Inflammatory macrophage treated with lipopolysaccharide for 1 hour (primary cell): ENCODE measurements around the gene MRPS6.

Experiments used
- DNase-seq, 2 donors: peaks; one replicate each; pipeline ENCODE4 v3.0.0-alpha.2; 2020 to 2022

MRPS6 gene

DNA sequence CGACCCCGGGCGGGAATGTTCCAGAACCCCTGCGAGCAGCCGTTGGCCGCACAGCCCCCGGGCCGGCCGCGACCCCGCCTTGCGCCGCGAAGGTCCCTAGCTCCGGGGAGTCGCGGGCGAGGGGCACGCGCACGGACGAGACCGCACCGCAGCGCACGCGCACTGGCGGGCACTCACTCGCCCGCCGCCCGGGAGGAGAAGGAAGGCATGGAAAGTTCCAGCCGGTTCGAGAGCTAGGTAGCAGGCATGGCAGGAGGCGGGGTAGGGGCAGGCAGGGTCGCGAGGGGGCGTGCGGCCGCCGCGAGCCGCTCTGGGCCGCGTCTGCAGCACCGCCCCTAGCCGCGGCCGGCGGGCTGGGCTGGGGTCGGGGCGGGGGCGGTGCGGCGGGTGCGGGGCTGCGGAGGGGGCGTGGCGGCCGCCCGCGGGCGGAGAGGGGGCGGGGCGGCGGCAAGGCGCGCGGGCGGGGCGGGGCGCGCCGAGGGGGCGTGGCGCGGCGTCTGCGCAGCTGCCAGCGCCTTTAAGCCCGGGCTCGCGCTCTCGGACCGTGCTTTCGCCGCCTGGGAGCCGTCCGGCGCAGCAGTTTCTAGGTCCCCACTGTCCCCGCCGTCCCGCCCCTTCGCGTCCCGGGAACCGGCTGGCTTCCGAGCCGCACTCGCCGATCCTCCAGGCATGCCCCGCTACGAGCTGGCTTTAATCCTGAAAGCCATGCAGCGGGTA is at the start of gene MRPS6, which contains the start of gene SLC5A3:
Gene MRPS6 (plus strand): TSS at position 547 of the 717 bp plus-strand sequence. CDS start 123 bp downstream, at position 670.
Gene SLC5A3 (plus strand): TSS at position 547 of the 717 bp plus-strand sequence. CDS start 21,621 bp downstream, outside the sequence.
- peak; percentile 83 to 86 for DNase-seq

DNA sequence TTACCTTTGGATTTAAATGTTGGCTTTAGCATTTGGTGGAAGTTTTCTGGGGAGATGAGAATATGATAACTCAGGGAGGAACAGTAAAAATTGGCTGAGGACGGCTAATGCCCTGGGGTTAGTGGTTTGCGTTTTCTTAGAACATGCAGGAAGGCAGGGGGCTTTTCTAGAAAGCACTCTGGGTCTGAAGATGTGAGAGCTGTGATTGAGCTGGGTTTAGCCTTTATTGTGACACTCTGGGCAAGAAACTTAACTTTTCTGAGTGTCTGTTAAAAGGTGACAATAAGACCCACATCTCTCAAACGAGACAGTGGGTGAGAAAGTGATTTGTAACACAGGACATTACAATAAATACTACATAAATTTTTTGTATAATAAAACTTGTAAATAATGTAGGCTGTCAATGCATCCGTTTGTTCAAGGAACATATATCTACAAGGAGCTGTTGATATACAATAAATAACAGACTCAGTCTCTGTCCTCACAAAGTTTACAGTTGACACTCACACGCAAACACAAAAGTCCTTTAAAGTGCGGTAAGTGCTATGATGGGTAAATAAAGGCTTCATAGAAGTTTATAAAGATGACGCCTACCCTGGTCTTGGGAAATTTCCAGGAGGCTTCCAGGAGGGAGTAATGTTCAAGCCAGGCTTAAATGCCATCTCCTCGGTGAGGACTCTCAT is 49.5 kb upstream of the MRPS6 start:
- no peak for DNase-seq

DNA sequence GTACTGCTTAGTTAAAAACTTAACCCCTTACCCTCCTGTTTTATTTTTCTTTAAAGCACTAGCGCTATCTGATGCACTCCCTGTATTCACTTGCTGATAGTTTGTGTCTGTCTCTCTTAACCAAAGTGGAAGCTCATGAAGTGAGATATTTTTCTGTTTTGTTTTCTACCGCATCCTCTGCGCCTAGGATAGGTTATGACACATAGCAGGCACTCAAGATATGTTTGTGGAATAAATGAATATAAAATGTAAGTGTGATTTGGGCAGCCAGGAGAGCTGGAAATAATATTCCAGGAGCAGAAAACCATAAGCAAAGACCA is 49.0 kb upstream of the MRPS6 start:
- DNase-seq = no peak

DNA sequence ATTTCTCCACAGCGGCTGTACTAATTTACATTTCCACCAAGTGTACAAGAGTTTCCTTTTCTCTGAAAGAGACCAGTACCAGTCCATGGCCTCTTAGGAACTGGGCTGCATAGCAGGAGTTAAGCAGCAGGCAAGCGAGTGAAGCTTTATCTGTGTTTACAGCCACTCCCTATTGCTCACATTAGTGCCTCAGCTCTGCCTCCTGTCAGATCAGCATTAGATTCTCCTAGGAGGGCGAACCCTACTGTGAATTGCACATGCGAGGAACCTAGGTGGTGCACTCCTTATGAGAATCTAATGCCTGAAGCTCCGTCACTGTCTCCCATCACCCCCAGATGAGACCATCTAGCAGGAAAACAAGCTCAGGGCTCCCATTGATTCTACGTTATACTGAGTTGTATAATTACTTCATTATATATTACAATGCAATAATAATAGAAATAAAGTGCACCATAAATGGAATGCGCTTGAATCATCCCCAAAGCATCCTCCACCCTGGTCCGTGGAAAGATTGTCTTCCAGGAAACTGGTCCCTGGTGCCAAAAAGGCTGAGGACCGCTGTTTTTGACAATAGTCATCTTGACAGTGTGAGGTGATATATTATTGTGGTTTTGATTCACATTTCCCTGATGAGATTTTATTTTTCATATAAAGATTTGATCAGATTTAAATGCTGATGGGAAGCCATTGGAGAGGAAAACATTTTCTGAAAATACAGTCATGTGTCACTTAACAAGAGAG is 45.5 kb upstream of the MRPS6 start:
- no peak for DNase-seq

DNA sequence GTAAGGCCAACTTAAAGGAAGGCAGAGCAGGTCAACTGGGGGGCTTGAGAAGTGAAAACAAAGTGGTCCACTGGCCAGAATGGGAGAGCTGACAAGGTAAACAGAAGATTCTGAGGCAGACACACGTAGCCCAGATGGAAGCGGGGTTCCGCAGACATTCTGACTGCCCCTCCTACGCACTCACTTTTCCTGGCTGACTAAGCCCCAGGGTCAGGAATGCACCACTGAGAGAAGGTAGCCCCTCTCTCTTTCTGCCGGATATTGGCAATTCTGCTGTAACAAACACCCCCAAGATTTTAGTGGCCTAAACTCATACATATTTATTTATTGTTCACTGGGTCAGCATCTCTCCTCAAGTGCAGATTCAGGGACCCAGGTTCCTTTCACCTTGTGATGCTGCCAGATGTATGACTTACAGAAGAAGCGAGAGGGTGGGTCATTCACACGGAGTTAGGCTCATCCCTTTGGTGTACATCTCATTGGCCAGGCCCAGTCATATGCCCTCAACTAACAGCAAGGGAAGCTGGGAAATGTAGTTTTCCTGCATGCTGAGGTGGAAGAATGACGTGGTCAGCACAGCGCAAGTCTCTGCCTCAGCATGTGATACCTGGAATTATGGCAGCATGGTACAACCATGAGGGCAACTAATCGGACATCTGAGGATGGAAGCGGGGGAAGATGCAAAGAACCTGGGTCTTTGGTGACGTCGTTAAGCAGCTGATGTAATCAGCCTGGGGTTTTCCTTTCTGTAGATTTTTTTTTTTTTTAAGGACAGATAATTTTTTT is 43.4 kb upstream of the MRPS6 start:
- peak; percentile 62 for DNase-seq

DNA sequence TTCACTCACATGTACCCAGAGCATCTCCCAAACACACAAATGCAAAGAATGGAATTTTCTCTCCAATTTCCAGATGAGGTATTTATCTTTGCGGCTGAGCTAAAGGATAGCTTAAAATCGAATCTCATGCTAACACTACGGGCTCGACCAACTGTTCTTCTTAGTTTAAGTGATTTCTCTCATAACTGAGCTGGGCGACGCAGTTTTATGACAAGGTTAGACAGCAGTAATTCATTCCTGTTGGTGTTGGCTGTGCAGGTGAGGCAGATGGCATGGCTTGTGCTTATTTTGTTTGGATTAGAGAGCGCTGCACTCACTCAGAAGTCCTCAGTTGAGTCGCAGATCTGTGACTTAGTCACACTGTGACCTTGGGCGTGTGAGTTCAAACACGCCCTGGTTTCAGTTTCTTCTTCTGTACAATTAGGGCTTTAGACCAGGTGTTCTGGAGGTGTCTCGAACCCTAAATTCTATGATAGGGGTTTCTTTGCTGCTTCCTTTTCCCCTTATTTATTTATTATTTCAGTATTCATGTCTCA is 41.5 kb upstream of the MRPS6 start:
- DNase-seq = no peak

DNA sequence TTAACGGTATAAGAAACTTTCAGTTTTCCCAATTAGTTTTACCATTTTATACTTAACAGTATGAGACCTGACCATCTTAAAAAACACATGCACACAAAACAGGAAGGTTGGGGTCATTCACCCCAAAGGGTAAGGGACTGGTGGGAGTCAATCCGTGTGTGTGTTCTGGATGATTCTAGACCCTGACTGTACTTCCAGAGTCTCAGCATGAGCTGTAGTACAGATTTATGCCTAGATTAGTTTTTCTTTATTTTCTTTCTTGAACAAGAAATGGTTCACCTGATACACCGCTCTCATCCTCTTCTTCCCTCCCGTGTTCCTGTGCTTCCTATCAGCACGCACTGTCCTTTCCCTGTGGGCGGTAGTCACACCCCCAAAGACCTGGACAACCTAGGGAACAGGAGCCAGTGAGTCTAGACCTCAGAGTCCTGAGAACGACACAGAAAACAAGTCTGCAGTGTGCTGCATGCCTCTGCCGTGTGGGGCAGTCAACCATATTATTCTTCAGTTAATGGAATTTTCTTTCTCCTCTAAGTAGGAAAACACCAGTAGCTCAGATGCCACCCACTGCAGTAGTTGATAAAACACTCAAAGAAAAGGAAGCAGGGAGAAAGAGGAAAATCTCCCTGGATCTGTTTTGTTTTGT is 38.9 kb upstream of the MRPS6 start:
- DNase-seq = no peak

DNA sequence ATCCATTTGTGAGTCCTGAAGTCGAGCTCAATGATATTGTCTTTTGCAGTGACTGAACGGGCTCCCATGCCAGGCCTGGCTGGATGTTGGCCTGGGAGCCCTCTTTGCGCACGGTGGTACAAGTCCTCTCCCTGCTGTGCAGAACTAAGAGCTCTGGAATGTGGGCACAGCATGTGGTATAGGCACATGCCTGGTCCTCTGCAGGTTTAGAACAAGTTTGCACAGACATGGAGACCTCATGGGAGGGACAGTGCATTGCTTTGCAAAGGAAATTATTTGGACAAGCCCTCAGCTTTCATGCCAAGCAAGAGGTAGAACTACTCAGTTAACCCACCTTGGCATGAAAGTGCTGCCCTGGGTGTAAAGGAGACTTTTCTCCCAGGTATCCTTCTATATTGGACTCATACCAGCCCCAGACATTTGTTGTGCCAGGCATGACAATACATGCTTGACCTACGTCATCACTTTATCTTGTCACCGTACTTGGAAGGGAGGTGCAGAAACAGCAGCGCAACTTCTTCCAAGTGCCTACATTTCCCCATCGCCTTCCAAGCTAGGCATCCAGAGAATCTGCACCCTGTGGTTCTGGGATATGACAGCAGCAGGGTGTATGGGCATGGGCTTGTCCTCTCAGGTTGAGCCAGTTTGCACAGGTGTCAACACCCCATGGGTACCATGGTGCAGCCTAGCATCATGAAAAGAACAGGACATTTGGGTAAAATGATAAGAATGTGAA is 37.6 kb upstream of the MRPS6 start:
- DNase-seq = no peak

DNA sequence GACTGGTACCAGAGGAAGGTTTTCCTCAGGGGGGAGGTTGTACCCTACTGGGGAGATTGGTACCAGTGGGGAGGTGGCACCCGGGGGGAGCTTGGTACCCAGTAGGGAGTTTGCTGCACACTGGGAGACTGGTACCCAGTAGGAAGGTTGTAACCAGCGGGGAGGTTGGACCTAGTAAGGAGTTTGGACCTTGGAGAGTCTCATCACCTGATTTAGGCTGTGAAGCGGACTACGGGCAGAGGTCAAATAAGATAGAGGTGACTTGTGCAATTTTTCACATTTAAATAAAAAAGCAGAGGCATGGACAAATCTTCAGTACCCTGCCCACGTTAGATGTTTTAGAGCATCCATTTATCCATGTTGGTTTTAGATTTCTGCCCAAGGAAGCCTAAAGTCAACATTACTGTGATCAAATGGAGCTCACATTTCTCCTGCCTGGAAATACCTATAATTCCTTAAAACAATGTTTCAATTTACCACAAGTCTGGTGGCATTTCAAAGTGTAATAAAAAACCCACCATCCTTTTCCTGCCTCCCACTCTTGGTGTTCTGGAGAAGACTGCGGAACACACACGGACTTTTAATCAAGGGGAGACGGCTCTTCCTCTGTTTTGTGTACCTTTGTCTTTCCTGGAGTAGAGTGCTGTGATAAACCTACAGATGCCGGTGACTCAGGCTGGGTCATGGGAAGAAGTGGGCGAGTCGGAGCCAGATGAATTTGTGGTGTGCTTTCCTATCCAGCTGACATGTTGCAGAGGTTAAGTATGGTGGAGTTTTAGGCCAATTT is 36.2 kb upstream of the MRPS6 start:
- DNase-seq = peak in 1 of 2 donors; percentile 17

DNA sequence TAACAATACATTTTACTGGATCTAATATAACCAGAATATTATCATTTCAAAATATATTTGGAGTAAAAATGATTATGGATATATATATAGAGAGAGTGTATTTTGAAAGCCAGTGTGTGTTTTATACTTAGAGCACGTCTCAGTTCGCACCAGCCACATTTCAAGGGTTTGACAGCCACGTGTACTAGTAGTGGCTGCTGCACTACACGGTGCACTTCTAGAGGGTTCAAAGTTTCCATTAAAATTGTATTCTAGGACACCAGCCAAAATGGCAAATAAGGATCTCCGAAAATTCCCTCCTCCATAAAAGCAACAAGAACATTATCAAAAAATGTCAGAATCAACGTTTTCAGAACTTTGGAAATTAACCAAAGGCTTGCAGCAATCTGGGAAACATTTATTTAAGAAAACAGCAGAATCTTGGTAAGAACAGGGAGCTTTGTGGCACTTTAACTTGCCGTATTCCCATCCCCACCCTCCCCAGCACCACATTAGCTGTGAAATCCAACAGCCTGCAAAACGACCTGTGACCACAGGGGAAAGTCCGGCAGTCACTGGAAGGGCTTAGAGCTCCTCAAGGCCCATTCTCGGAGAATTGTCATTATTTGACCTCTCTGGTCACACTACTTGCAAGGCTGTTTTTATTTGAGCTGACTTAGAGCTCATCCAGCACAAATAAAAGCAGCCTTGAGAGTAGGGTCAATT is 33.5 kb upstream of the MRPS6 start:
- DNase-seq = no peak

DNA sequence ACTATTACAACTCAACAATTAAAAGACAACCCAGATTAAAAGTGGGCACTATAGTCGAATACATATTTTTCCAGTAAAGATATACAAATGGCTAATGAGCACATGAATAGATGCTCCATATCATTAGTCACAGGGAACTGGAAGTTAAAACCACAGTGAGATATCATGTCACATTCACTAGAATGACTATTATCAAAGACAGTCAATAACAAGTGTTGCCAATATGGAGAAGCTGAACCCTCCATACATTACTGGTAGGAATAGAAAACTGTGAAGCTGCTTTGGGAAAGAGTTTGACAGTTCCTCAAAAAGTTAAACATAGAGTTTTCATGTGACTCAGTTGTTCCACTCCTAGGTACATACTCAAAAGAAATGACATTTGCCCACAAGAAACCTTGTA is 30.6 kb upstream of the MRPS6 start:
- no peak for DNase-seq

DNA sequence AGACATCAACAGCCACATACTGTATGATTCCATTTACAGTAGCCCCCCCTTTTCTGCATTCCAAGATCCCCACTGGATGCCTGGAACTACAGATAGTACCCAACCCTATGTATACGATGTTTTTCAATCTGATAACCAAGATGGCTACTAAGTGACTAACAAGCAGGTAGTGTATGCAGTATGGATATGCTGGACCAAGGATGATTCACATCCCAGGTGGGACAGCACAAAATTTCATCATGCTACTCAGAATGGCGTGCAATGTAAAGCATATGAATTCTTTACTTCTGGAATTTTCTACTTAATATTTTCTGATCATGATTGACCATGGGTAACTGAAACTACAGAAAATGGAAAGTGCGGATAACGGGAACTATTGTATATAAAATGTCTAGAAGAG is 30.0 kb upstream of the MRPS6 start:
- no peak for DNase-seq

DNA sequence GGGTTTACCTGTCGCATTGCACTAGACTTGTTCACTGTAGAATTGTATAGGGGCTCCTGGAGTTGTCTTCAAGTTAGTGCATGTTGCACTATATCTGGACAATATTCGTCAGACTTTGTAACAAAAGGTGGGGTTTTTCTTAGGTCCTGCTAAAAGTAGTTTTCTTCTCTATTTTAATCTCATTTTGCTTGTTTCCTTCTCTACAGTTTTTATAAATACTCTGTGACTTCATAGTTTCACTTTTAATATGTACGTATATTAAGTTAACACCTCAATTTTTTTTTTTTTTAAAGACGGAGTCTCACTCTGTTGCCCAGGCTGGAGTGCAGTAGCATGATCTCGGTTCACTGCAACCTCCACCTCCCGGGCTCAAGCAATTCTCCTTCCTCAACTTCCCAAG is 26.5 kb upstream of the MRPS6 start:
- no peak for DNase-seq

DNA sequence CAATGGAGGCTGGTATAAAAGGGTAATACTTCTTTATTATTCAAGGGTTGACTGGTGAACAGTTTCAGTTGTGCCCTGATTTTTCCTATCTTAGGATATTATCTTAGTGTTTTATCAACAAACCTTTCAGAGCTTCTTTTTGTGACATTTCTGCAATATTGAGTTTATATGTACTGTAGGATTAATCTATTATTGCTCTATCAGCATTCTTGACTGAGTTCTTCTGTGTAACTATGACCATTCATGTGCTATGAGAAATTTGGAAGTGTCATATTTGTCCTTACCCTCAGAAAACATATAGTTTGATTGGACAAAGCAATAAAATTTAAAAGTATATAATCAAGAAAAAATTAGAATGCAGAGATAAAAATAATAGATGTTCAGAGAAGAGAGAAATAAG is 25.5 kb upstream of the MRPS6 start:
- DNase-seq = no peak

DNA sequence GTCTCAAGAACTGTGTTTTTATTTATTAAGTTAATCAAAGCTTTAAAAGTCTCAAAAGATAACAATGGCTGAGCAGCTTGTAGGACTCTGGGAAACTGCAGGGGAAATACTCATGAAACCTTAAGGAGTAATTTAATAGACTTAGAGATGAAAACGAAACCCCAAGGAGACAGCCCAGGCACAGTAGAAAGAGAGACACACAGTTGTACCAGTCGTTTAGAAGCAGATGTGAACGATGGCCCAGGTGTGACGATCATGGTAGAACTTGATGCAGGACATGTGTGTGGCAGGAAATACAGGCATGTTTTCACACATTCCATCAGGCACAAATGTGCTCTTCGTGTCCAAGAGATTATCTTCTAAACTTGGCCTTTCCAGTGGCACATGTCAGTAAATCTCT is 21.2 kb upstream of the MRPS6 start:
- no peak for DNase-seq

DNA sequence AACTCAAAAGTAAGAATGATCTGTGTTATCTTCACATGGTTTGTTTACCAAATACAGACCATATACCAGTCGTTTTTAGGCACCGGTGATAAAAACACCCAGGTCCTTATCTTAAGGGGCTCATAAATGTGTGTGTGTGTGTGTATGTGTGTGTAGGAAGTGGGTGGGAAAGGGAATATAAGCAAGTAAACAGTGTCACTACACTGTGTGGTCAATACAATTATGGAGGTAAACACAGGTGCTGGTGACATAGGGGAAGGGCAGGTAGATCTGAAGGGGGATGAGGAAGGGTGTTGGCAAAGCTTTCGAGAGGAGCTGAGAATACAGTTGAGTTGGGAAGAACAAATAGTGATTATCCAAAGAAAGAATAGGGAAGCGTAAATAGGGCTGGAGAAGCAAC is 19.1 kb upstream of the MRPS6 start:
- DNase-seq = no peak

DNA sequence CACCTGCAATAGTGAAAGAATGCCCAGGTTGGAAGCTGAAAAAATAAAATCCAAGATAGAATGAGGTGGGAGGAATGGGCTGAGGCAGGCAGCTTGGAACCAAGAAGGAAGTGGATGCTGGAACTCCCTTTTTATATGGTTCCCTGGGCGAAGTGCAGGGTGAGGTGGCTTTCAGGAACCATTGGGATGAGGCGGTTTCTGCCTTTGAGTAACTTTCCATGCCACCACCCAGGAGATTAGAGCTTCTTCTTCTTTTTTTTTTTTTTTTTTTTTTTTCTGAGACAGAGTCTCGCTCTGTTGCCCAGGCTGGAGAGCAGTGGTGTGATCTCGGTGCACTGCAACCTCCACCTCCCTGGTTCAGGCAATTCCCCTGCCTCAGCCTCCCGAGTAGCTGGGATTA is 17.8 kb upstream of the MRPS6 start:
- peak; percentile 22 to 55 for DNase-seq

DNA sequence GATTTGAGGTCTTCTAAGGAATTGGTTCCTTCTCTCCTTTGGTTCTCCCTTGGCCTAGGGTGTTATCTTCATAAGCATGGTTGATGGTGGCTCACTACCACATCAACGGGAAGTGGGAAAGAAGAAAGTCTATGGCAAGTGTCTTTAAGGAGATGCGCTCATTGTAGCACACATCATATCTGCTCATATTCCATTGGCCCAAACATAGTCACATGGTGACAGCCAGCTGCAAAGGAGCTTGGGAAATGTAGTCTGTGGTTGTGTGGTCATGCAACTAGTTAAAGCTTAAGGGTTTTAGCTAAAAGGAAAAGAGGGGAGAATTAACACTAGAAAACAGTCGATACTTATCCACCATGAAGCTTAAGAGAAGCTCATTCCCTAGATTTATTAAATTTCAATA is 11.4 kb upstream of the MRPS6 start:
- no peak for DNase-seq

DNA sequence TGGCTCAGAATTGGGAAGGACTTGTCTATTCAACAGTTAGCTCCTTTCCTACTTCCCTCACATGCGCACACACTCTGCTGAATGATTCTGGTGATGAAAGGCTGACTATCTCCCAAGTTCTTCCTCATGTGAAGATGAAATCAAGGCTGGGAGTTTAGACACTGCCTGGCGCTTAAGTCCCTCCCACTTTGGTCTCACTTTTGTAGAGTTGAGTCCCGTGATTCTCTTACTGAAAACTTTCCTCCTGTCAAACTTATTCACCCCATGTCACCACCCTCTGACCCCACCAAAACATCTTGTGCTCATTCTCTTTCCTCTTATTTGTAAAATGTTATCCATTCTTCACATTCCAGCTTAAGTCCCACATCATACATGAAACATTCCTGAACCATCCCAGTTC is 8.4 kb upstream of the MRPS6 start:
- peak; percentile 59 to 82 for DNase-seq

DNA sequence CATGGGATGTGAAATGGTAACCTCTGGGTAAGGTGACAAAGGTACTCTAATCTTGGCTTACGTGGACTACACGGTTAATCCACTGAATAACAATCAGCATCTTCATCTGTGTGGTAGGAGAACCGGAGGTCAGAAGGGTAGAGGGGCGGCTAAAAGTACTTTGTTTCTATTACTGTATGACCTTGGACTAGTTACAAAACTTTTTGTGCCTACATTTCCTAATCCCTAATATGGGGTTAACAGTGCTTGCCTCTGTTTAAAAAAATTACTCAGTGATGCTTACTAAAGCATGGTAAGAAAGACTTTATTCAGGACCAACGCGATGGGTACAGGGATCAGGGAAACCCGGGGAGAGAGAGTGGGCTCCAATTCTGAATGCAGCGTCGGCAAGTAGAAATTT is 1.7 kb upstream of the MRPS6 start:
- no peak for DNase-seq
